Fibroblast of the aortic adventitia (primary cell): ENCODE results near the gene GRAP. TPM values are rescaled to one million over a fixed set of nuclear protein-coding genes. Genes with fewer than 3 reads are reported as not detected.

Experiments
- DNase-seq: peaks from one replicate; pipeline ENCODE4 v3.0.0-alpha.2; 2010; ENCODE audit warnings: low read depth
- H3K4me3 ChIP-seq: 2 replicates; pipeline ENCODE4 v1.5.1; 2011; ENCODE audit warnings: low read depth, mild to moderate bottlenecking, control low read depth, low read length, moderate library complexity
- CTCF ChIP-seq: IDR thresholded peaks from 2 replicates; pipeline ENCODE4 v1.5.1; 2011; ENCODE audit warnings: mild to moderate bottlenecking, low read length, control low read depth, inconsistent platforms; ENCODE audit not compliant: insufficient read depth
- total RNA-seq: library from RNA; depleted of rRNA; stranded (reverse); fragments of >200 nt; gene quantifications from 2 replicates; pipeline ENCODE4 v1.2.3, GENCODE V29; 2012; ENCODE audit warnings: low replicate concordance

Gene GRAP
- total RNA-seq, 1 donor = under 0.01 TPM

GRCh38 chr17:19004421-19005136, 42.2 kb downstream of the GRAP start, which contains the start of gene FAM83G:
FAM83G (minus strand) TSS chr17:19004764; CDS start chr17:19004041, 723 bp downstream.
- peak; percentile 52 for DNase-seq
- TF ChIP-seq CTCF = no peak

GRCh38 chr17:19003543-19004420, 43.0 kb downstream of the GRAP start:
- peak overlapping the region; percentile 70 for H3K4me3 ChIP-seq
- no peak for TF ChIP-seq CTCF
- peak; percentile 39 for DNase-seq

More at GRCh38 chr17:19004421-19005136, 42.2 kb downstream of the GRAP start, which contains the start of gene FAM83G:
- H3K4me3 ChIP-seq = peak within 1 kb of the TSS; percentile 70

GRCh38 chr17:19002805-19003542, 43.8 kb downstream of the GRAP start:
- no peak for TF ChIP-seq CTCF
- peak overlapping the region; percentile 70 for H3K4me3 ChIP-seq
- peak; percentile 53 for DNase-seq

- TF ChIP-seq CTCF = no peak
- no peak for DNase-seq
- H3K4me3 ChIP-seq = peak overlapping the region; percentile 70
Observed at GRCh38 chr17:19001907-19002590, 44.7 kb downstream of the GRAP start.

GRCh38 chr17:19000531-19001325, 46.0 kb downstream of the GRAP start:
- peak; percentile 52 for DNase-seq

More at GRCh38 chr17:19000531-19001325, 46.0 kb downstream of the GRAP start:
- no peak for TF ChIP-seq CTCF
- peak overlapping the region; percentile 13 for H3K4me3 ChIP-seq
